Fibroblast of lung (primary cell): Measurements from ENCODE around the gene MRPS18A.

ENCODE experiments used
- EZH2 ChIP-seq: IDR thresholded peaks from 2 replicates; pipeline ENCODE4 v1.5.1; 2012; ENCODE audit warnings: low read length, control low read depth, mild to moderate bottlenecking; ENCODE audit errors: missing control alignments
- TF ChIP-seq, protein P1 (sequence below), 2 donors: IDR thresholded peaks in 1 of 2; conservative IDR thresholded peaks in 1 of 2; 1 replicate in 1 of 2; 2 replicates in 1 of 2; pipeline ENCODE4 v1.5.1; 2011 to 2012; ENCODE audit warnings: low read length in 2 of 2, control low read depth in 1 of 2, inconsistent platforms in 1 of 2, low read depth in 1 of 2, mild to moderate bottlenecking in 1 of 2

DNA sequence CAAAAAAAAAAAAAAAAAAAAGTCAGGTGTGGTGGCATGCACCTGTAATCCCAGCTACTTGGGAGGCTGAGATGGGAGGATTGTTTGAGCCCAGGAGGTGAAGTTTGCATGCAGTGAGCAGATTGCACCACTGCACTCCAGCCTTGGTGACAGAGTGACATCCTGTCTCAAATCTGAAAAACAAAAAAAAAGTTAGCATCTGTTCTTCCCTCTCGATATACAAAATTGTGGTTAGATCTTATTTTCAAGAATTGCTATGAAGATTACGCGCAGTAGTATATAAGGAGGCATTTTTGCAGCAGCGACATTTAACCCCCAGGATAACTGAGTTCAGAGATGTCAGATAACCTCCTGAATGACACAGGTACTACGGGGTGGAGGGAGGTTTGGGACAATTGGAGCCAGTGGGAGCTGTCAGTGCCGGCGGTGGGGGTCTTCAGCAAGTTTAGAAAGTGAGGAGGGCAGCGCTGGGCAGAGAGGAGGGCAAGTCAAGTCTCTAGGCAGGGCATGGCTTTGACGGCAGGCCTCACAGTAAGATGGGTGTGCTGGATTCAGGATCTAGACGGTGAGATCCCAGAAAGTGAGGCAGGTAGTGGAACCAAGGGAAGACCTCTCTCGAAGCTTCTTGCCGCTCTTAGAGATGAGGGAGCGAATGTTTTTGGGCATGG is 26.2 kb upstream of the MRPS18A start:
- TF ChIP-seq, protein P1, sequence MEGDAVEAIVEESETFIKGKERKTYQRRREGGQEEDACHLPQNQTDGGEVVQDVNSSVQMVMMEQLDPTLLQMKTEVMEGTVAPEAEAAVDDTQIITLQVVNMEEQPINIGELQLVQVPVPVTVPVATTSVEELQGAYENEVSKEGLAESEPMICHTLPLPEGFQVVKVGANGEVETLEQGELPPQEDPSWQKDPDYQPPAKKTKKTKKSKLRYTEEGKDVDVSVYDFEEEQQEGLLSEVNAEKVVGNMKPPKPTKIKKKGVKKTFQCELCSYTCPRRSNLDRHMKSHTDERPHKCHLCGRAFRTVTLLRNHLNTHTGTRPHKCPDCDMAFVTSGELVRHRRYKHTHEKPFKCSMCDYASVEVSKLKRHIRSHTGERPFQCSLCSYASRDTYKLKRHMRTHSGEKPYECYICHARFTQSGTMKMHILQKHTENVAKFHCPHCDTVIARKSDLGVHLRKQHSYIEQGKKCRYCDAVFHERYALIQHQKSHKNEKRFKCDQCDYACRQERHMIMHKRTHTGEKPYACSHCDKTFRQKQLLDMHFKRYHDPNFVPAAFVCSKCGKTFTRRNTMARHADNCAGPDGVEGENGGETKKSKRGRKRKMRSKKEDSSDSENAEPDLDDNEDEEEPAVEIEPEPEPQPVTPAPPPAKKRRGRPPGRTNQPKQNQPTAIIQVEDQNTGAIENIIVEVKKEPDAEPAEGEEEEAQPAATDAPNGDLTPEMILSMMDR (conservative IDR thresholded peaks at IDR 0.05 in 1 of 2, IDR thresholded peaks at IDR 0.05 in 1 of 2; ENCODE audit: low read depth in 1 of 2, low read length in 2 of 2): no peak
- no peak for TF ChIP-seq EZH2
